ENCODE measurements around the gene TBX1. TPM values are rescaled to one million over a fixed set of nuclear protein-coding genes. Genes with fewer than 3 reads are reported as not detected.

Gene TBX1
- total and polyA plus RNA-seq, 2 of the 13 experiments (the other 11 are each of a cell fraction or from before 2014, with no cell fraction given), result not detected

- POLR2A ChIA-PET, result no interaction called here
- Histone ChIP-seq H2AFZ (ENCODE audit: low read length) (no peak overlapping the region), H3K27ac (ENCODE audit: extremely low read length, insufficient read depth, low read length) (no peak overlapping the region), H3K9ac (ENCODE audit: insufficient read depth, low read depth, low read length) (no peak overlapping the region), H3K9me3 (ENCODE audit: low read length) (no peaks in the 10 kb centered on the region), H3K27me3 (ENCODE audit: control insufficient read depth in 1 of 2, insufficient read depth in 2 of 2, low read length in 2 of 2) (peaks cover 4 to 63% of the 10 kb centered on the region in 2 experiments), H3K4me1 (ENCODE audit: insufficient read depth, low read length) (peaks cover 28% of the 10 kb centered on the region), H4K20me1 (ENCODE audit: insufficient read depth, low read length) (peaks cover 3% of the 10 kb centered on the region; the same call in 1 of the 2 replicates), H3K36me3 (replicated peaks in 1 of 2; ENCODE audit: control insufficient read depth in 1 of 2, insufficient read depth in 2 of 2, low read length in 2 of 2) (no peaks in the 10 kb centered on the region), H3K4me3 (replicated peaks in 1 of 3; ENCODE audit: insufficient read depth in 1 of 3, low read depth in 2 of 3, low read length in 3 of 3) (no peak overlapping the region), H3K79me2 (ENCODE audit: insufficient read depth, low read length) (no peaks in the 10 kb centered on the region), H3K4me2 (ENCODE audit: low read depth, low read length) (no peak overlapping the region)
- intact Hi-C loops (cut with micrococcal nuclease; ENCODE audit: unreplicated experiment), result loop anchor here (5.0 kb wide), 1 partner anchor 47 kb away; no protein-coding TSS in a partner anchor
- CTCF ChIA-PET (ENCODE audit: low intra/inter-chr PET ratio, low total read pairs), result no interaction called here
- TF ChIP-seq RBM22 (optimal IDR thresholded peaks at IDR 0.05; ENCODE audit: low read length) (no peak), ZNF263 (CRISPR knock-in tag; IDR thresholded peaks at IDR 0.05) (peak; percentile 88)
- no CpG with 5 or more reads among the region's 5 CpGs for WGBS (ENCODE audit: low lambda C conversion rate)
- no TSS peak for BruUV-seq (replicated peaks)
- FAIRE-seq, result no peak
- no peak for ATAC-seq
- no peak for DNase-seq (ENCODE audit: low spot score)
- in situ Hi-C loops (cut with HindIII; ENCODE audit: extremely low pct_ligation_motif_present, low pct_unique_long_range_greater_than_20kb), result loop anchor here (5.0 kb wide), 1 partner anchor 167 kb away; no protein-coding TSS in a partner anchor
Measured at GRCh38 chr22:19734837-19735382, 25.7 kb upstream of the TBX1 start.

- Histone ChIP-seq H3K79me2 (ENCODE audit: insufficient read depth, low read length) (no peaks in the 10 kb centered on the region), H3K36me3 (replicated peaks in 1 of 2; ENCODE audit: control insufficient read depth in 1 of 2, insufficient read depth in 2 of 2, low read length in 2 of 2) (no peaks in the 10 kb centered on the region), H3K27ac (ENCODE audit: extremely low read length, insufficient read depth, low read length) (no peak overlapping the region), H2AFZ (ENCODE audit: low read length) (no peak overlapping the region), H3K4me2 (ENCODE audit: low read depth, low read length) (no peak overlapping the region), H3K9me3 (ENCODE audit: low read length) (no peaks in the 10 kb centered on the region), H3K4me1 (ENCODE audit: insufficient read depth, low read length) (peaks cover 21% of the 10 kb centered on the region), H3K9ac (ENCODE audit: insufficient read depth, low read depth, low read length) (no peak overlapping the region), H4K20me1 (ENCODE audit: insufficient read depth, low read length) (peaks cover 3% of the 10 kb centered on the region; the same call in 1 of the 2 replicates), H3K27me3 (ENCODE audit: control insufficient read depth in 1 of 2, insufficient read depth in 2 of 2, low read length in 2 of 2) (peaks cover 4 to 68% of the 10 kb centered on the region in 2 experiments; a peak in 4 of 5 replicates), H3K4me3 (replicated peaks in 1 of 3; ENCODE audit: insufficient read depth in 1 of 3, low read depth in 2 of 3, low read length in 3 of 3) (no peak overlapping the region)
- DNase-seq (ENCODE audit: low spot score) (no peak), ATAC-seq (no peak), FAIRE-seq (no peak)
- WGBS (ENCODE audit: low lambda C conversion rate), result 34% methylated on average over 14 of the region's 21 CpGs
- ChIA-PET CTCF (ENCODE audit: low intra/inter-chr PET ratio, low total read pairs) (no interaction called here), POLR2A (no interaction called here)
- intact Hi-C loops (cut with micrococcal nuclease; ENCODE audit: unreplicated experiment) (no loop called here), in situ Hi-C loops (cut with HindIII; ENCODE audit: extremely low pct_ligation_motif_present, low pct_unique_long_range_greater_than_20kb) (no loop called here)
- no TSS peak for BruUV-seq (replicated peaks)
- TF ChIP-seq ZNF263 (CRISPR knock-in tag; IDR thresholded peaks at IDR 0.05) (0 out of 2 replicates have a peak, but pooled peaks have one; percentile 16), ZBTB46 (CRISPR knock-in tag; IDR thresholded peaks at IDR 0.05; ENCODE audit: borderline replicate concordance) (no peak)
Measured at GRCh38 chr22:19735665-19736510, 24.7 kb upstream of the TBX1 start.
